ENCODE measurements around the gene CFAP157. TPM values are rescaled to one million over a fixed set of nuclear protein-coding genes. Genes with fewer than 3 reads are reported as not detected.

The CFAP157 gene
- total and polyA plus RNA-seq, 2 of the 13 experiments (the other 11 are each of a cell fraction or from before 2014, with no cell fraction given): 0.07 TPM; not detected in 1

DNA sequence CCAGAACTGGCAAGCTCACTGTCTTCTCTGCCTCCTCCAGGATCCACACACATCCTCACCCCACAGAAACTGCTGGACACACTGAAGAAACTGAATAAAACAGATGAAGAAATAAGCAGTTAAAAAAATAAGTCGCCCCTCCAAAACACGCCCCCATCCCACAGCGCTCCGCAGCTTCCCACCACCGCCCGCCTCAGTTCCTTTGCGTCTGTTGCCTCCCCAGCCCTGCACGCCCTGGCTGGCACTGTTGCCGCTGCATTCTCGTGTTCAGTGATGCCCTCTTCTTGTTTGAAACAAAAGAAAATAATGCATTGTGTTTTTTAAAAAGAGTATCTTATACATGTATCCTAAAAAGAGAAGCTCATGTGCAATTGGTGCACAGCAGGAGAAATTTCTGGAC, 16.1 kb upstream of the CFAP157 start:
- Histone ChIP-seq H3K4me3 (replicated peaks in 1 of 3; ENCODE audit: insufficient read depth in 1 of 3, low read depth in 2 of 3, low read length in 3 of 3) (no peak overlapping the region), H3K27me3 (ENCODE audit: control insufficient read depth in 1 of 2, insufficient read depth in 2 of 2, low read length in 2 of 2) (no peaks in the 10 kb centered on the region), H3K9ac (ENCODE audit: insufficient read depth, low read depth, low read length) (no peak overlapping the region), H4K20me1 (ENCODE audit: insufficient read depth, low read length) (no peaks in the 10 kb centered on the region), H3K36me3 (replicated peaks in 1 of 2; ENCODE audit: control insufficient read depth in 1 of 2, insufficient read depth in 2 of 2, low read length in 2 of 2) (no peaks in the 10 kb centered on the region), H3K4me1 (ENCODE audit: insufficient read depth, low read length) (peaks cover 15% of the 10 kb centered on the region), H3K79me2 (ENCODE audit: insufficient read depth, low read length) (no peaks in the 10 kb centered on the region), H3K4me2 (ENCODE audit: low read depth, low read length) (no peak overlapping the region), H3K27ac (ENCODE audit: extremely low read length, insufficient read depth, low read length) (no peak overlapping the region), H2AFZ (ENCODE audit: low read length) (no peak overlapping the region), H3K9me3 (ENCODE audit: low read length) (no peaks in the 10 kb centered on the region)
- no peak for ATAC-seq
- ChIA-PET CTCF (ENCODE audit: low intra/inter-chr PET ratio, low total read pairs) (no interaction called here), POLR2A (no interaction called here)
- in situ Hi-C loops (cut with HindIII; ENCODE audit: extremely low pct_ligation_motif_present, low pct_unique_long_range_greater_than_20kb): no loop called here
- TF ChIP-seq ZNF446 (CRISPR knock-in tag; IDR thresholded peaks at IDR 0.05) (no peak), STAG1 (CRISPR knock-in tag; IDR thresholded peaks at IDR 0.05) (no peak), SOX6 (IDR thresholded peaks at IDR 0.05) (no peak), SOX6 (CRISPR knock-in tag; IDR thresholded peaks at IDR 0.05) (no peak), HMGA1 (CRISPR knock-in tag; conservative IDR thresholded peaks at IDR 0.05) (no peak), SRSF1 (optimal IDR thresholded peaks at IDR 0.05; ENCODE audit: low read depth, low read length) (no peak), ZNF337 (CRISPR knock-in tag; IDR thresholded peaks at IDR 0.05; ENCODE audit: borderline replicate concordance, low read depth) (no peak), ZBTB21 (CRISPR knock-in tag; IDR thresholded peaks at IDR 0.05) (no peak), HNF4G (IDR thresholded peaks at IDR 0.05; ENCODE audit: borderline replicate concordance, low read depth, low read length) (no peak), HNF4G (CRISPR knock-in tag; IDR thresholded peaks at IDR 0.05; ENCODE audit: borderline replicate concordance, low read depth) (no peak), ZNF296 (CRISPR knock-in tag; conservative IDR thresholded peaks at IDR 0.05) (no peak), ZNF530 (CRISPR knock-in tag; IDR thresholded peaks at IDR 0.05; ENCODE audit: low read depth) (no peak), SETDB1 (CRISPR knock-in tag; IDR thresholded peaks at IDR 0.05; ENCODE audit: borderline replicate concordance) (no peak), TOPORS (CRISPR knock-in tag; IDR thresholded peaks at IDR 0.05) (no peak), AGO2 (optimal IDR thresholded peaks at IDR 0.05; ENCODE audit: low read depth, low read length) (no peak), FLYWCH1 (CRISPR knock-in tag; IDR thresholded peaks at IDR 0.05) (no peak)
- TF ChIP-seq, protein P1, sequence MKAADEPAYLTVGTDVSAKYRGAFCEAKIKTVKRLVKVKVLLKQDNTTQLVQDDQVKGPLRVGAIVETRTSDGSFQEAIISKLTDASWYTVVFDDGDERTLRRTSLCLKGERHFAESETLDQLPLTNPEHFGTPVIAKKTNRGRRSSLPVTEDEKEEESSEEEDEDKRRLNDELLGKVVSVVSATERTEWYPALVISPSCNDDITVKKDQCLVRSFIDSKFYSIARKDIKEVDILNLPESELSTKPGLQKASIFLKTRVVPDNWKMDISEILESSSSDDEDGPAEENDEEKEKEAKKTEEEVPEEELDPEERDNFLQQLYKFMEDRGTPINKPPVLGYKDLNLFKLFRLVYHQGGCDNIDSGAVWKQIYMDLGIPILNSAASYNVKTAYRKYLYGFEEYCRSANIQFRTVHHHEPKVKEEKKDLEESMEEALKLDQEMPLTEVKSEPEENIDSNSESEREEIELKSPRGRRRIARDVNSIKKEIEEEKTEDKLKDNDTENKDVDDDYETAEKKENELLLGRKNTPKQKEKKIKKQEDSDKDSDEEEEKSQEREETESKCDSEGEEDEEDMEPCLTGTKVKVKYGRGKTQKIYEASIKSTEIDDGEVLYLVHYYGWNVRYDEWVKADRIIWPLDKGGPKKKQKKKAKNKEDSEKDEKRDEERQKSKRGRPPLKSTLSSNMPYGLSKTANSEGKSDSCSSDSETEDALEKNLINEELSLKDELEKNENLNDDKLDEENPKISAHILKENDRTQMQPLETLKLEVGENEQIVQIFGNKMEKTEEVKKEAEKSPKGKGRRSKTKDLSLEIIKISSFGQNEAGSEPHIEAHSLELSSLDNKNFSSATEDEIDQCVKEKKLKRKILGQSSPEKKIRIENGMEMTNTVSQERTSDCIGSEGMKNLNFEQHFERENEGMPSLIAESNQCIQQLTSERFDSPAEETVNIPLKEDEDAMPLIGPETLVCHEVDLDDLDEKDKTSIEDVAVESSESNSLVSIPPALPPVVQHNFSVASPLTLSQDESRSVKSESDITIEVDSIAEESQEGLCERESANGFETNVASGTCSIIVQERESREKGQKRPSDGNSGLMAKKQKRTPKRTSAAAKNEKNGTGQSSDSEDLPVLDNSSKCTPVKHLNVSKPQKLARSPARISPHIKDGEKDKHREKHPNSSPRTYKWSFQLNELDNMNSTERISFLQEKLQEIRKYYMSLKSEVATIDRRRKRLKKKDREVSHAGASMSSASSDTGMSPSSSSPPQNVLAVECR (CRISPR knock-in tag; IDR thresholded peaks at IDR 0.05; ENCODE audit: borderline replicate concordance): no peak
- TF ChIP-seq, protein P2, sequence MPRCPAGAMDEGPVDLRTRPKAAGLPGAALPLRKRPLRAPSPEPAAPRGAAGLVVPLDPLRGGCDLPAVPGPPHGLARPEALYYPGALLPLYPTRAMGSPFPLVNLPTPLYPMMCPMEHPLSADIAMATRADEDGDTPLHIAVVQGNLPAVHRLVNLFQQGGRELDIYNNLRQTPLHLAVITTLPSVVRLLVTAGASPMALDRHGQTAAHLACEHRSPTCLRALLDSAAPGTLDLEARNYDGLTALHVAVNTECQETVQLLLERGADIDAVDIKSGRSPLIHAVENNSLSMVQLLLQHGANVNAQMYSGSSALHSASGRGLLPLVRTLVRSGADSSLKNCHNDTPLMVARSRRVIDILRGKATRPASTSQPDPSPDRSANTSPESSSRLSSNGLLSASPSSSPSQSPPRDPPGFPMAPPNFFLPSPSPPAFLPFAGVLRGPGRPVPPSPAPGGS (CRISPR knock-in tag; IDR thresholded peaks at IDR 0.05): no peak
- TF ChIP-seq, protein P3, sequence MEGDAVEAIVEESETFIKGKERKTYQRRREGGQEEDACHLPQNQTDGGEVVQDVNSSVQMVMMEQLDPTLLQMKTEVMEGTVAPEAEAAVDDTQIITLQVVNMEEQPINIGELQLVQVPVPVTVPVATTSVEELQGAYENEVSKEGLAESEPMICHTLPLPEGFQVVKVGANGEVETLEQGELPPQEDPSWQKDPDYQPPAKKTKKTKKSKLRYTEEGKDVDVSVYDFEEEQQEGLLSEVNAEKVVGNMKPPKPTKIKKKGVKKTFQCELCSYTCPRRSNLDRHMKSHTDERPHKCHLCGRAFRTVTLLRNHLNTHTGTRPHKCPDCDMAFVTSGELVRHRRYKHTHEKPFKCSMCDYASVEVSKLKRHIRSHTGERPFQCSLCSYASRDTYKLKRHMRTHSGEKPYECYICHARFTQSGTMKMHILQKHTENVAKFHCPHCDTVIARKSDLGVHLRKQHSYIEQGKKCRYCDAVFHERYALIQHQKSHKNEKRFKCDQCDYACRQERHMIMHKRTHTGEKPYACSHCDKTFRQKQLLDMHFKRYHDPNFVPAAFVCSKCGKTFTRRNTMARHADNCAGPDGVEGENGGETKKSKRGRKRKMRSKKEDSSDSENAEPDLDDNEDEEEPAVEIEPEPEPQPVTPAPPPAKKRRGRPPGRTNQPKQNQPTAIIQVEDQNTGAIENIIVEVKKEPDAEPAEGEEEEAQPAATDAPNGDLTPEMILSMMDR (CRISPR knock-in tag; IDR thresholded peaks at IDR 0.05): no peak
- WGBS (ENCODE audit: low lambda C conversion rate): 86% methylated on average over 10 of the region's 10 CpGs
- FAIRE-seq: no peak
- DNase-seq (ENCODE audit: low spot score): no peak
- no TSS peak for BruUV-seq (replicated peaks)
- intact Hi-C loops (cut with micrococcal nuclease; ENCODE audit: unreplicated experiment): no loop called here
